NCI-H2107 (cell line): Measurements from ENCODE around the gene SYT14.

Source experiments
- DNase-seq: peaks from one replicate; lab custom pipeline; 2025; lab: John Stamatoyannopoulos, UW

The SYT14 gene

GRCh38 chr1:210207597-210208450, 269.8 kb downstream of the SYT14 start:
- no peak for DNase-seq

- DNase-seq = no peak
Measured at GRCh38 chr1:210213335-210213734, 275.3 kb downstream of the SYT14 start.

DNA sequence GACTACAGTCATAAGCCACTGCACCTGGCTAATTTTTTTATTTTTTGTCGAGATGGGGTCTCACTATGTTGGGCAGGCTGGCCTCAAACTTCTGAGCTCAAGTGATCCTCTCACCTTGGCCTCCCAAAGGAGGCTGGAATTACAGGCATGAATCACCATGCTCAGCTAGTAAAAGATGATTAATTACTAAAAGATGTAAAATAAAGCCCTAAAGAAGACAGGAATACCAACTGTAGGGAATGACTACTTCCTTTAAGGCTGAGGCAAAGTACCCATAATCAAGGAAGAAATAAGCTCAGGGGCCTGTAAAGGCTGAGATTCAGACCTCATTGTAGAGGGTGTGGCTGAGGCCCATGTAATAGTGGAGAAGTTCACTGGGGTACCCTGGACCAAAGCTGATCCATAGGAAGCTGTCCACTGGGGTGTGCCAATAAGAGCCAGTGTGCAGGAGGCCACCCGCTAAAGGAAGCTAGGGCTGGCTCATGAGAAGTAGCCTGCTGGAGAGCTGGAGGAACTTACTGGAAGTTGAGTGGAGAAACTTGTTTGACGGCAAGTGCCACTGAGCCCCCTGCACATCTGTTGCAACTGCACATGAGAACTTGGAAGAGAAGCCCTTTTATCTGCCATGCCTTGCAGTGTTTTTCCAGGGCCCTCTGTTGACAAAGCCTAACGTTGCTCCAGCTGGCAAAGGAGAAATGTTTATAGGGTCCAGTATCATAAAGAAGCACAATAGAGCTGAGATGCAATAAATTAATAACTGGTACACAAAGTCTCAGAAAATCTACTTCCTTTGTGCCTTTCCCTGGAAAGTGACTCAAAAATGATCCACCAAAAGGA, 276.8 kb downstream of the SYT14 start:
- DNase-seq = no peak

- DNase-seq = no peak
Measured at GRCh38 chr1:210217482-210217881, 279.5 kb downstream of the SYT14 start.

DNA sequence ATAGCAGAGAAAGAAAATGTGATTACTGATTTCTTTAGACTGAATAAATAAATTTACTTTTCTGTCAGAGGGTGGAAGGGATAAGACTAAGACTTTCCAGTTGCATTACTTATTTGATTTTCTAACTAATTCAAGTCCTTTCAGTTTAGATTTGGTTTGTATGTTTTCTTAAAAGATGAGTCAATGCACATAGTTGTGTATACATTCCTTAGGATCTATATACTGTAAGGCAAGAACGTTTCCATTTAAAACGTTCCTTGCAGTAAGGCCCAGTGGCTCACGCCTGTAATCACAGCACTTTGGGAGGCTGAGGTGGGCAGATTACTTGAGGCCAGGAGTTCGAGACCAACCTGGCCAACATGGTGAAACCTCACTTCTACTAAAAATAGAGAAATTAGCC, 280.0 kb downstream of the SYT14 start:
- no peak for DNase-seq
